ENCODE results near the gene TPCN1. TPM values are rescaled to one million over a fixed set of nuclear protein-coding genes. Genes with fewer than 3 reads are reported as not detected.

TPCN1 gene
- total and polyA plus RNA-seq, 10 donors = 15.5 to 90.1 (median 46.7) TPM

DNA sequence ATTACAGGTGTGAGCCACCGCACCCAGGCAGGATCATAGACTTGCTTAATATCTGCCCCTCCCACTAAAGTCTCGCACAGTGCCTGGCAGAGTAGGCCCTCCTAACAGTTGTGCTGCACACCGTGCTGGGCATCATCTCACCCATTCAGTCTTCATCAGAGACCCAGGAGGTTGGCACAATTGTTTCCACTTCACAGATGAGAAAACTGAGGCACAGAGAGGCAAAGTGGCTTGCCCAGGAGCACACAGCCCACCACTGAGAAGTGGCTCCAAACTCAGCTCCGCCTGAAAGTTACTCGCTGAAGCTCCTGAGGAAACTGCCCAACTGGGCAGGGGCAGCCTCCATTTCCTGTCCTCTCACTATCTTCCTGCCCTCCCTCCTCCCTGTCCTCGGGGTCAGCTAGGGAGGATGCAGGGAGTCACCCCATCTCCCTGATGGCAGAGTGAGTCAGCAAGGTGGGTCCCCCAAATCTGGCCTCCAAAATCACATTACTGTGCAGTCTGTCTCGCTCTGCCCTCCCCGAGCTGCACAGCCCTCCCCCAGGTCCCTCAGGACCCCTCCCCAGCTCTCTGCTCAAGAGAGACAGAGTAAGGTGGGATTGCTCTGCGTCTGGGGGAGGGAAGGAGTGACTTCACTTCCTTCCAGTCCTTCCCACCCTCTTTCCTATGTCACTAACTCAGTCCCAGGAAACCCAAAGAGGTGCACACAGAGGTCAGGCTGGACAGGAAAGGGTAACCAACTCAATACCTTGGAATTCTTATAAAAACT, 107.9 kb downstream of the TPCN1 start:
- peaks cover 0 to 89% (median 21%) of the 10 kb centered on the region in 6 donors for H3K36me3 ChIP-seq
- intact Hi-C loops (cut with DNase I; ENCODE audit: low total_unique reads) = loop anchor here (10.0 kb wide), 1 partner anchor 96 kb away; the partner anchor contains the start of gene SDSL
- H3K27ac ChIP-seq = peak overlapping the region in 7 of 8 donors; percentile 8 to 71 (median 44)
- DNase-seq = no peak
- WGBS, 5 donors = 66 to 76% (median 72%) methylated on average over 9 of the region's 9 CpGs
- peaks cover 17 to 96% (median 59%) of the 10 kb centered on the region in 6 donors for H3K4me1 ChIP-seq
- peak in 2 of 3 donors; percentile 30 to 42 for TF ChIP-seq POLR2AphosphoS5 (IDR thresholded peaks at IDR 0.05)
- TF ChIP-seq POLR2A (IDR thresholded peaks at IDR 0.05) = no peak
- H3K4me3 ChIP-seq = peak overlapping the region in 1 of 8 donors; percentile 6
- no peaks in the 10 kb centered on the region for H3K27me3 ChIP-seq (replicated peaks in 1 of 7)
- H3K9me3 ChIP-seq = no peaks in the 10 kb centered on the region

DNA sequence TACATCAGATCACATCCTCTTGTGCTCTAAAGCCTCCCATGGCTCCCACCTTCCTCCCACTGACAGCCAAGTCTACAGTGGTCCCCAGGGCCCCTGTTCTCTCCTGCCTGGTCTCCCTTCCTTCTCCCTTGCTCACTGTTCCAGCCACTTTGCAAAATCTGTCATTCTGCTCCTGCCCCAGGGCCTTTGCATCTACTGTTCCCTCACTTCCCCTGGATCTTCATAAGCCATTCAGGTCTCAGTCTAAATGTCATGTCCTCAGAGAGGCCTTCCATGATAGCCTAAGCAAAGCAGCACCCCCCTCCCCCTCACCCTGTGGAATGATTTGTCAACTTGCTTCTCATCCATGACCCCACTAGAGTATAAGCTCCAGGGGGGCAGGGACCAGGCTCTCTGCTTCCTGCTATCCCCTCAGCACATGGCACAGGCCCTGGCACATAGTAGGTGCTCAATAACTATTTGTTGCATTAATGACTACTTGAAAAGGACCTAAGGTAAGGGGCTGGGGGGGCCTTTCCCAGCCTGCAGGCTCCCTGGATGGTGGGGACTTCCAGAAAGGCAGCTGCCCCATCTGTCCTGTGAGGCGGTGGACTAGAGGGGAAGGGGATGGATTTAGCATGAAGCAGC, 108.6 kb downstream of the TPCN1 start:
- no peak for TF ChIP-seq POLR2A (IDR thresholded peaks at IDR 0.05)
- no peak for TF ChIP-seq POLR2AphosphoS5 (IDR thresholded peaks at IDR 0.05)
- TF ChIP-seq, protein P1, sequence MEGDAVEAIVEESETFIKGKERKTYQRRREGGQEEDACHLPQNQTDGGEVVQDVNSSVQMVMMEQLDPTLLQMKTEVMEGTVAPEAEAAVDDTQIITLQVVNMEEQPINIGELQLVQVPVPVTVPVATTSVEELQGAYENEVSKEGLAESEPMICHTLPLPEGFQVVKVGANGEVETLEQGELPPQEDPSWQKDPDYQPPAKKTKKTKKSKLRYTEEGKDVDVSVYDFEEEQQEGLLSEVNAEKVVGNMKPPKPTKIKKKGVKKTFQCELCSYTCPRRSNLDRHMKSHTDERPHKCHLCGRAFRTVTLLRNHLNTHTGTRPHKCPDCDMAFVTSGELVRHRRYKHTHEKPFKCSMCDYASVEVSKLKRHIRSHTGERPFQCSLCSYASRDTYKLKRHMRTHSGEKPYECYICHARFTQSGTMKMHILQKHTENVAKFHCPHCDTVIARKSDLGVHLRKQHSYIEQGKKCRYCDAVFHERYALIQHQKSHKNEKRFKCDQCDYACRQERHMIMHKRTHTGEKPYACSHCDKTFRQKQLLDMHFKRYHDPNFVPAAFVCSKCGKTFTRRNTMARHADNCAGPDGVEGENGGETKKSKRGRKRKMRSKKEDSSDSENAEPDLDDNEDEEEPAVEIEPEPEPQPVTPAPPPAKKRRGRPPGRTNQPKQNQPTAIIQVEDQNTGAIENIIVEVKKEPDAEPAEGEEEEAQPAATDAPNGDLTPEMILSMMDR (IDR thresholded peaks at IDR 0.05 in 8 of 11, conservative IDR thresholded peaks at IDR 0.05 in 3 of 11) = no peak
- Histone ChIP-seq H3K4me1 (peaks cover 17 to 97% (median 59%) of the 10 kb centered on the region in 6 donors), H3K27ac (peak overlapping the region in 7 of 8 donors; percentile 8 to 71 (median 44))

DNA sequence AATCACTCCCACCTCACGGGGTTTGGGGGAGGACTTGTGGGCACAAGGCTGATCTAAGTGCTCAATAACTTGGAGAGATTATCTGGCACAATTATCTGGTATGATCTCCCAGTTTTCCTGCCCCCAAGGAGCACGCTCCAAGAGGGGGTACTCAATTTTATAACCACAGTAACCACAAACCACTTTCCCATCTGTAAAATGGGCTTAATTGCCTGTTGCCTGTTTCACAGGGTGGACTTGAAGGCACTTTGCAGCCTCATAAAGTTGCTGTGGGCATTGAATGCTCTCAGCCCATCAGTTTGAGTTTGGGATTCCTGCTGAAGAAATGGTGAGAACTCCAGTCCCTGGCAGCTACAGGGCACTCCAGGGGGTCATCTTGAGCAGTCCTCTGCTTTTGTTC, 109.2 kb downstream of the TPCN1 start:
- WGBS, 5 donors = 92 to 98% (median 92%) methylated on average over 2 of the region's 2 CpGs
- DNase-seq = no peak
- TF ChIP-seq POLR2A (IDR thresholded peaks at IDR 0.05) (no peak), POLR2AphosphoS5 (IDR thresholded peaks at IDR 0.05) (no peak)
- TF ChIP-seq, protein P1 (IDR thresholded peaks at IDR 0.05 in 8 of 11, conservative IDR thresholded peaks at IDR 0.05 in 3 of 11) = no peak
- no peak overlapping the region for H3K4me3 ChIP-seq
- H3K36me3 ChIP-seq = peaks cover 0 to 76% (median 21%) of the 10 kb centered on the region in 6 donors
- no peaks in the 10 kb centered on the region for H3K27me3 ChIP-seq (replicated peaks in 1 of 7)
- H3K27ac ChIP-seq = peak overlapping the region in 2 of 8 donors; percentile 62 to 71
- H3K4me1 ChIP-seq = peaks cover 17 to 97% (median 64%) of the 10 kb centered on the region in 6 donors
- no peaks in the 10 kb centered on the region for H3K9me3 ChIP-seq
- intact Hi-C loops (cut with DNase I; ENCODE audit: low total_unique reads) = no loop called here

More for the DNA sequence above, 108.6 kb downstream of the TPCN1 start:
- H3K4me3 ChIP-seq = no peak overlapping the region
- intact Hi-C loops (cut with DNase I; ENCODE audit: low total_unique reads) = loop anchor here (10.0 kb wide), 1 partner anchor 95 kb away; the partner anchor contains the start of gene SDSL
- DNase-seq = no peak
- 93 to 100% (median 100%) methylated on average over 1 of the region's 1 CpG; no CpG with 5 or more reads in 1 of the 5 donors for WGBS, 5 donors
- no peaks in the 10 kb centered on the region for H3K27me3 ChIP-seq (replicated peaks in 1 of 7)
- peaks cover 0 to 82% (median 21%) of the 10 kb centered on the region in 6 donors for H3K36me3 ChIP-seq
- no peaks in the 10 kb centered on the region for H3K9me3 ChIP-seq

DNA sequence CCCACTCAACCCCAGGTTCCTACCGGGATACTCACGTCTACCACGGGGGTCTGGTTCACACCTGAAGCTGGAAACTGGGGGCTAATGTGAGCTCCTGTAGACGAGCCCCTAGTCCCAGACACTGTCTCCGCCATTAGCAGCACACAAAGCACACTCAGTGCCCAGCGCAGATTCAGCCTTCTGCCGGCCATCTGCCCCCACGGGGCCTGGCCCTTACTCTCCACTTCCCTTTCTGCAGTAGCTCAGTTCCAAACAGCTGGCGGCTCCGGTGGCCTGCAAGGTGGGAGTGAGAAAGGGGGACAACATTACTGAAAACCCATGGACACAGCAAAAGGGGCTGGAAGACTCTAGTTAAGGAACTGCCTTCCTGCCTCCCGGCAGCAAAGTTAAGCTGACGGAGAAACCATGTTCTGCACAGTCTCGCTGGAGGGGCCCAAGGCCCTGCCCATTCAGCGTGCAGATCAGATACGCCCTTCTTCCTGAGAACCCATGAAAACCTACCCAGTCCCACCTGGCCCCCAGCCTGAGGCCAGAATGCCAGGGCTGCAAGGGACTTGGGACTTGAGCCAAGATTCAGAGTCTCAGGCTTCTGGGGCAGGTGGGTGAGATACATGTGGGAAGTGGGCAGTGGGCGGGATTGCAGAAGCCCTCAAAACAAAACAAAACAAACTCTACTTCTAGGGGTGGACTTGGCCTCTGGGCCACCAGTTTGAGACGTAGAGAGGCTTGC, 111.6 kb downstream of the TPCN1 start:
- Histone ChIP-seq H3K27me3 (replicated peaks in 1 of 7) (no peaks in the 10 kb centered on the region), H3K4me3 (peak overlapping the region; percentile 1 to 89 (median 76)), H3K27ac (peak overlapping the region in 6 of 8 donors; percentile 89 to 95 (median 91)), H3K9me3 (no peaks in the 10 kb centered on the region), H3K4me1 (peaks cover 12 to 83% (median 56%) of the 10 kb centered on the region in 6 donors), H3K36me3 (peaks cover 0 to 53% (median 21%) of the 10 kb centered on the region in 6 donors)
- WGBS, 5 donors = 49 to 66% (median 62%) methylated on average over 17 of the region's 17 CpGs
- peak; percentile 81 for DNase-seq
- TF ChIP-seq, protein P1 (IDR thresholded peaks at IDR 0.05 in 8 of 11, conservative IDR thresholded peaks at IDR 0.05 in 3 of 11) = no peak
- TF ChIP-seq POLR2AphosphoS5 (IDR thresholded peaks at IDR 0.05) = peak in 1 of 3 donors; percentile 32
- TF ChIP-seq POLR2A (IDR thresholded peaks at IDR 0.05) = no peak
- intact Hi-C loops (cut with DNase I; ENCODE audit: low total_unique reads) = no loop called here

Data from spleen (tissue), 11 donors.